ENCODE results near the gene DNER.
A peak's percentile ranks its signal among the peaks of the same experiment; 100 is the strongest.

Gene DNER

GRCh38 chr2:229429589-229429988 lies 284.8 kb downstream of the DNER start:
- DNase-seq: no peak

- no peak for DNase-seq
These were observed 287.9 kb downstream of the DNER start for GRCh38 chr2:229426464-229426863.

GRCh38 chr2:229425598-229425997 lies 288.8 kb downstream of the DNER start:
- DNase-seq: no peak

GRCh38 chr2:229422063-229422462 lies 292.3 kb downstream of the DNER start:
- DNase-seq: no peak

GRCh38 chr2:229419158-229419557 lies 295.2 kb downstream of the DNER start:
- no peak for DNase-seq

- DNase-seq: no peak
These were observed 296.4 kb downstream of the DNER start for GRCh38 chr2:229417916-229418315.

GRCh38 chr2:229417176-229417575 lies 297.2 kb downstream of the DNER start:
- no peak for DNase-seq

GRCh38 chr2:229416116-229416694 lies 298.1 kb downstream of the DNER start:
- peak; percentile 43 for DNase-seq

GRCh38 chr2:229414631-229415030 lies 299.7 kb downstream of the DNER start:
- DNase-seq: no peak

GRCh38 chr2:229412686-229413085 lies 301.7 kb downstream of the DNER start:
- no peak for DNase-seq

- DNase-seq: no peak
These were observed 303.4 kb downstream of the DNER start for GRCh38 chr2:229410946-229411345.

- no peak for DNase-seq
These were observed 304.1 kb downstream of the DNER start for GRCh38 chr2:229410264-229410663.

GRCh38 chr2:229409751-229410181 lies 304.6 kb downstream of the DNER start:
- DNase-seq: no peak

- DNase-seq: no peak
These were observed 305.4 kb downstream of the DNER start for GRCh38 chr2:229408962-229409361.

GRCh38 chr2:229408356-229408755 lies 306.0 kb downstream of the DNER start:
- DNase-seq: no peak

GRCh38 chr2:229407170-229407569 lies 307.2 kb downstream of the DNER start:
- no peak for DNase-seq

GRCh38 chr2:229405796-229406195 lies 308.6 kb downstream of the DNER start:
- DNase-seq: no peak

GRCh38 chr2:229403296-229403695 lies 311.1 kb downstream of the DNER start:
- no peak for DNase-seq

- DNase-seq: no peak
These were observed 313.0 kb downstream of the DNER start for GRCh38 chr2:229401171-229401865.

GRCh38 chr2:229393926-229394325 lies 320.4 kb downstream of the DNER start:
- DNase-seq: no peak

- no peak for DNase-seq
These were observed 322.2 kb downstream of the DNER start for GRCh38 chr2:229392196-229392595.

- no peak for DNase-seq
These were observed 325.6 kb downstream of the DNER start for GRCh38 chr2:229388731-229389130.

GRCh38 chr2:229387866-229388265 lies 326.5 kb downstream of the DNER start:
- no peak for DNase-seq

GRCh38 chr2:229380101-229380625 lies 334.2 kb downstream of the DNER start:
- no peak for DNase-seq

GRCh38 chr2:229378386-229378785 lies 336.0 kb downstream of the DNER start:
- DNase-seq: no peak
